Fibroblast of lung (primary cell): ENCODE data around the gene HMCN2.

Experiments used
- CTCF ChIP-seq, 2 donors: IDR thresholded peaks in 1 of 2; conservative IDR thresholded peaks in 1 of 2; 1 replicate in 1 of 2; 2 replicates in 1 of 2; pipeline ENCODE4 v1.5.1; 2011 to 2012; ENCODE audit warnings: low read length in 2 of 2, control low read depth in 1 of 2, inconsistent platforms in 1 of 2, low read depth in 1 of 2, mild to moderate bottlenecking in 1 of 2
- EZH2 ChIP-seq: IDR thresholded peaks from 2 replicates; pipeline ENCODE4 v1.5.1; 2012; ENCODE audit warnings: low read length, control low read depth, mild to moderate bottlenecking; ENCODE audit errors: missing control alignments

- no peak for TF ChIP-seq CTCF (conservative IDR thresholded peaks at IDR 0.05 in 1 of 2, IDR thresholded peaks at IDR 0.05 in 1 of 2; ENCODE audit: low read depth in 1 of 2, low read length in 2 of 2)
- TF ChIP-seq EZH2, result no peak
Measured at GRCh38 chr9:130217838-130218237, 47.7 kb upstream of the HMCN2 start.
